ENCODE measurements around the gene RDX.
A peak's percentile ranks its signal among the peaks of the same experiment; 100 is the strongest.

RDX gene

DNA sequence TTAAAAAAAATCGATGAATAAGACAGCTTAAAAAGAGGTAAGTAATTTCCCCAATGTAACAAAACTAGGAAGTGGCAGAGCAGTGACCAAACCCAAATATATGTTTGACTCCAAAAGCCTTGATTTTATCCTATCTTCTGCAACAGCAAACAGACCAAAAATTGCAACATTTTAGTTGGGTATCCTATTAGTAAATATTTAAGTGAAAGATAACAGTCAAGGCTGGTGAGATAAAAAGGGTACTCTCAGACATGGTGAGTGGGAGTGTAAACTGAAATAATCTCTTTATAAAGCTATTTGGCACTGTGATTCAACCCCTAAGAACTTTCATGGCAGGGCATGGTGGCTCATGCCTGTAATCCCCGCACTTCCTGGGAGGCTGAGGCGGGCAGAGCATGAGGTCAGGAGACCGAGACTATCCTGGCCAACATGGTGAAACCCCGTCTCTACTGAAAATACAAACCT lies 1.9 kb upstream of the RDX start:
- Histone ChIP-seq H3K27me3 (ENCODE audit: control insufficient read depth, low read length) (peaks cover 55% of the 10 kb centered on the region), H3K36me3 (ENCODE audit: control insufficient read depth, low read length) (no peaks in the 10 kb centered on the region), H3K9me3 (ENCODE audit: control insufficient read depth, insufficient read depth, low read length) (no peaks in the 10 kb centered on the region), H3K4me1 (ENCODE audit: control insufficient read depth, low read length) (peaks cover 11% of the 10 kb centered on the region), H3K4me2 (ENCODE audit: low read length) (no peak overlapping the region), H3K79me2 (ENCODE audit: control insufficient read depth, low read length) (no peaks in the 10 kb centered on the region), H3K27ac (ENCODE audit: low read depth, low read length) (no peak overlapping the region), H3K4me3 (ENCODE audit: low read length) (no peak overlapping the region), H4K20me1 (ENCODE audit: control insufficient read depth, insufficient read depth, low read depth, low read length) (no peaks in the 10 kb centered on the region; the same call in 1 of the 2 replicates), H3F3A (ENCODE audit: control insufficient read depth, insufficient read depth) (0 out of 2 replicates have a peak, but pooled peaks cover 2% of the 10 kb centered on the region), H3K9me2 (replicated peaks; ENCODE audit: control insufficient read depth, low read length) (no peaks in the 10 kb centered on the region)
- TF ChIP-seq CTCF (IDR thresholded peaks at IDR 0.05; ENCODE audit: low read depth, low read length, poor library complexity, severe bottlenecking) (no peak), EZH2phosphoT487 (IDR thresholded peaks at IDR 0.05; ENCODE audit: borderline replicate concordance, low read length) (no peak)

DNA sequence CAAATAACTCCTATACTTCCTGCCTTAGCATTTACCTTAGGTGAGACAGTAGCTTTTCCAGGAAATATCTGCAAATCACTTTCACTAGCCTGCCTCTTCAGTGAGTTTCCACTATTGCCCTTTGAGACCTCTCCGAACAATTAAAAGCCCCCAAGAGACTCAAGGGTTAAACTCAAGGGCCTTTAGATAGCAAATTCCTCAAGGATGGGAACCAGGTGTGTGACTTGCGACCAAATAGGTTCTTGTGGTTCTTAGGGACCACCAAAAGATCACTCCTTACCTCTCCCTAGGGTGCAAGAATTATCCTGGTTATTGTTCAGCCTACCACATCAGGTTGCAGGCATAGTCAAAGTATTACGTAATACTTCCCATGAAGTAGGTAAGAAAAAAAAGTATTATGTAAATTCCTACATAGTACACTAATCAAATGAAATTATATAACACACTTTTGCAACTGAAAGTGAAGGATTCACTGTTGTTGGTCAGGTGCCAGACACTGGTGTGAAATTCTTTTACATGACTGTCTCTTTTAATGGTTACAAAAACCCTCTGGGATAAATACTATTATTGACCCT lies 1.4 kb upstream of the RDX start:
- Histone ChIP-seq H3K4me1 (ENCODE audit: control insufficient read depth, low read length) (peaks cover 11% of the 10 kb centered on the region), H3K4me2 (ENCODE audit: low read length) (no peak overlapping the region), H3K79me2 (ENCODE audit: control insufficient read depth, low read length) (no peaks in the 10 kb centered on the region), H3F3A (ENCODE audit: control insufficient read depth, insufficient read depth) (0 out of 2 replicates have a peak, but pooled peaks cover 2% of the 10 kb centered on the region), H3K9me3 (ENCODE audit: control insufficient read depth, insufficient read depth, low read length) (no peaks in the 10 kb centered on the region), H3K36me3 (ENCODE audit: control insufficient read depth, low read length) (no peaks in the 10 kb centered on the region), H3K27me3 (ENCODE audit: control insufficient read depth, low read length) (peaks cover 60% of the 10 kb centered on the region), H3K9me2 (replicated peaks; ENCODE audit: control insufficient read depth, low read length) (no peaks in the 10 kb centered on the region), H3K4me3 (ENCODE audit: low read length) (no peak overlapping the region), H3K27ac (ENCODE audit: low read depth, low read length) (no peak overlapping the region), H4K20me1 (ENCODE audit: control insufficient read depth, insufficient read depth, low read depth, low read length) (no peaks in the 10 kb centered on the region; the same call in 1 of the 2 replicates)
- TF ChIP-seq CTCF (IDR thresholded peaks at IDR 0.05; ENCODE audit: low read depth, low read length, poor library complexity, severe bottlenecking) (no peak), EZH2phosphoT487 (IDR thresholded peaks at IDR 0.05; ENCODE audit: borderline replicate concordance, low read length) (no peak)

GRCh38 chr11:110297076-110297725 lies 787 bp upstream of the RDX start:
- peak overlapping the region; percentile 90 for H3K4me2 ChIP-seq (ENCODE audit: low read length)
- no peaks in the 10 kb centered on the region for H3K36me3 ChIP-seq (ENCODE audit: control insufficient read depth, low read length)
- no peaks in the 10 kb centered on the region for H3K79me2 ChIP-seq (ENCODE audit: control insufficient read depth, low read length)
- no peaks in the 10 kb centered on the region; the same call in 1 of the 2 replicates for H4K20me1 ChIP-seq (ENCODE audit: control insufficient read depth, insufficient read depth, low read depth, low read length)
- H3F3A ChIP-seq (ENCODE audit: control insufficient read depth, insufficient read depth), result peaks cover 2% of the 10 kb centered on the region; the same call in 1 of the 2 replicates
- no peak overlapping the region for H3K27ac ChIP-seq (ENCODE audit: low read depth, low read length)
- no peaks in the 10 kb centered on the region for H3K9me3 ChIP-seq (ENCODE audit: control insufficient read depth, insufficient read depth, low read length)
- H3K4me1 ChIP-seq (ENCODE audit: control insufficient read depth, low read length), result peaks cover 11% of the 10 kb centered on the region
- H3K9me2 ChIP-seq (replicated peaks; ENCODE audit: control insufficient read depth, low read length), result no peaks in the 10 kb centered on the region
- H3K27me3 ChIP-seq (ENCODE audit: control insufficient read depth, low read length), result peaks cover 62% of the 10 kb centered on the region
- TF ChIP-seq CTCF (IDR thresholded peaks at IDR 0.05; ENCODE audit: low read depth, low read length, poor library complexity, severe bottlenecking) (no peak), EZH2phosphoT487 (IDR thresholded peaks at IDR 0.05; ENCODE audit: borderline replicate concordance, low read length) (0 out of 2 replicates have a peak, but pooled peaks have one; percentile 72)
- peak overlapping the region; percentile 78 for H3K4me3 ChIP-seq (ENCODE audit: low read length)

All from DOHH2 (cell line).